H1 (cell line): Measurements from ENCODE around the gene AP4M1. TPM values are rescaled to one million over a fixed set of nuclear protein-coding genes. Genes with fewer than 3 reads are reported as not detected.

ENCODE experiments used
- EGR1 ChIP-seq: IDR thresholded peaks from 2 replicates; pipeline ENCODE4 v1.6.1; 2011; ENCODE audit warnings: low read depth, low read length, borderline replicate concordance
- KDM1A ChIP-seq: fragments of 200-600, 300-600 bp; sonication (generic); IDR thresholded peaks from 2 replicates; pipeline ENCODE4 v1.7.1; 2016; ENCODE audit warnings: mild to moderate bottlenecking, low read length, borderline replicate concordance
- NANOG ChIP-seq: IDR thresholded peaks from 2 replicates; pipeline ENCODE4 v1.6.1; 2011; ENCODE audit warnings: low read length, low read depth, mild to moderate bottlenecking, inconsistent platforms; ENCODE audit not compliant: insufficient read depth, poor library complexity, severe bottlenecking
- RBBP5 ChIP-seq: IDR thresholded peaks from 2 replicates; pipeline ENCODE4 v1.7.1; 2012; ENCODE audit warnings: low read depth, mild to moderate bottlenecking, inconsistent platforms, low read length, moderate library complexity, borderline replicate concordance
- TBP ChIP-seq: IDR thresholded peaks from 2 replicates; pipeline ENCODE4 v1.6.1; 2011; ENCODE audit warnings: low read depth, low read length, improper control_type of control experiment
- polyA plus RNA-seq, 7 experiments: library from polyadenylated mRNA; depleted of rRNA in 3 of 7; stranded (reverse) in 5 of 7; unstranded in 2 of 7; fragments of >200 nt in 5 of 7; fragments of 200-250 nt in 2 of 7; gene quantifications; 1 replicate in 5 of 7; 2 replicates in 1 of 7; 4 replicates in 1 of 7; pipeline versions ENCODE4 v1.2.1 to v1.2.3, GENCODE V29; 2011 to 2013; ENCODE audit warnings: missing spikeins in 2 of 7, mixed read lengths in 2 of 7
- total RNA-seq: library from RNA; stranded (reverse); fragmentation: NEBNext Ultra II Directional; extraction: Animal tissue kit (Norgen Biotek cat#: 25700); gene quantifications from 2 replicates; pipeline ENCODE4 v1.2.1, GENCODE V29; 2021
- TF ChIP-seq, protein P1 (sequence below): fragments of 300-600 bp; sonication (generic); IDR thresholded peaks from 2 replicates; pipeline ENCODE4 v1.7.1; 2012; ENCODE audit warnings: low read length, moderate library complexity, mild to moderate bottlenecking, inconsistent platforms; ENCODE audit not compliant: insufficient replicate concordance
- TF ChIP-seq, protein P2 (sequence below): IDR thresholded peaks from 2 replicates; pipeline ENCODE4 v1.6.1; 2011; ENCODE audit warnings: low read depth, mild to moderate bottlenecking, low read length; ENCODE audit not compliant: insufficient read depth
- TF ChIP-seq, protein P3 (sequence below): IDR thresholded peaks from 2 replicates; pipeline ENCODE4 v1.6.1; 2012; ENCODE audit warnings: low read length, inconsistent platforms

AP4M1 gene
- total and polyA plus RNA-seq, 2 of the 8 experiments (the other 6 are each of a cell fraction or from before 2014, with no cell fraction given) = 15.2 to 16.6 TPM

DNA sequence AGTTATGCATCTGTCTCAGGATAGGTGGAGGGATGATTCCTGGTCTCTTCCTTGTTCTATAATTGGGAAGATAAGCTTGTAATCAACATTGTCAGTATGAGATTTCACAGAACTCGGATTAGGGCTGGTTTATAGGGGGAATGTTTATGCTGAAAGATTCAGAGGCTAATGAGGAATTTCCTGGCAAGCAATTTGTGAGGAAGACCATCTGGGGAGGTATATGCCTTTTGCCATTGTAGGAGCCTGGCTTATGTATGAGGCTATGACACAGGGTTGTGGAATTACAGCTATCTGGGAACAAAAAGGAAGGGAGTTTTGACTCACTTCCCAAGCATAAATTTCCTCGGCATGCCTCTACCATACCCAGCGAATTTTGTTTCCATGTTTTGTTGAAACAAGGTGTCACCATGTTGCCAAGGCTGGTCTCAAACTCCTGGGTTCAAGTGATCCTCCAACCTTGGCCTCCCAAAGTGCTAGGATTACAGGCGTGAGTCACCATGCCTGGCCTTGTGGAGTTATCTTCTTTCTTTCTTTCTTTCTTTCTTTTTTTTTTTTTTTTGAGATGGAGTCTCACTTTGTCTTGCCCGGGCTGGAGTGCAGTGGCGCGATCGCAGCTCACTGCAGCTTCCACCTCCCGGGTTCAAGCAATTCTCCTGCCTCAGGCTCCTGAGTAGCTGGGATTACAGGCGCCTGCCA lies 14.2 kb upstream of the AP4M1 start (continued):
- TF ChIP-seq, protein P1, sequence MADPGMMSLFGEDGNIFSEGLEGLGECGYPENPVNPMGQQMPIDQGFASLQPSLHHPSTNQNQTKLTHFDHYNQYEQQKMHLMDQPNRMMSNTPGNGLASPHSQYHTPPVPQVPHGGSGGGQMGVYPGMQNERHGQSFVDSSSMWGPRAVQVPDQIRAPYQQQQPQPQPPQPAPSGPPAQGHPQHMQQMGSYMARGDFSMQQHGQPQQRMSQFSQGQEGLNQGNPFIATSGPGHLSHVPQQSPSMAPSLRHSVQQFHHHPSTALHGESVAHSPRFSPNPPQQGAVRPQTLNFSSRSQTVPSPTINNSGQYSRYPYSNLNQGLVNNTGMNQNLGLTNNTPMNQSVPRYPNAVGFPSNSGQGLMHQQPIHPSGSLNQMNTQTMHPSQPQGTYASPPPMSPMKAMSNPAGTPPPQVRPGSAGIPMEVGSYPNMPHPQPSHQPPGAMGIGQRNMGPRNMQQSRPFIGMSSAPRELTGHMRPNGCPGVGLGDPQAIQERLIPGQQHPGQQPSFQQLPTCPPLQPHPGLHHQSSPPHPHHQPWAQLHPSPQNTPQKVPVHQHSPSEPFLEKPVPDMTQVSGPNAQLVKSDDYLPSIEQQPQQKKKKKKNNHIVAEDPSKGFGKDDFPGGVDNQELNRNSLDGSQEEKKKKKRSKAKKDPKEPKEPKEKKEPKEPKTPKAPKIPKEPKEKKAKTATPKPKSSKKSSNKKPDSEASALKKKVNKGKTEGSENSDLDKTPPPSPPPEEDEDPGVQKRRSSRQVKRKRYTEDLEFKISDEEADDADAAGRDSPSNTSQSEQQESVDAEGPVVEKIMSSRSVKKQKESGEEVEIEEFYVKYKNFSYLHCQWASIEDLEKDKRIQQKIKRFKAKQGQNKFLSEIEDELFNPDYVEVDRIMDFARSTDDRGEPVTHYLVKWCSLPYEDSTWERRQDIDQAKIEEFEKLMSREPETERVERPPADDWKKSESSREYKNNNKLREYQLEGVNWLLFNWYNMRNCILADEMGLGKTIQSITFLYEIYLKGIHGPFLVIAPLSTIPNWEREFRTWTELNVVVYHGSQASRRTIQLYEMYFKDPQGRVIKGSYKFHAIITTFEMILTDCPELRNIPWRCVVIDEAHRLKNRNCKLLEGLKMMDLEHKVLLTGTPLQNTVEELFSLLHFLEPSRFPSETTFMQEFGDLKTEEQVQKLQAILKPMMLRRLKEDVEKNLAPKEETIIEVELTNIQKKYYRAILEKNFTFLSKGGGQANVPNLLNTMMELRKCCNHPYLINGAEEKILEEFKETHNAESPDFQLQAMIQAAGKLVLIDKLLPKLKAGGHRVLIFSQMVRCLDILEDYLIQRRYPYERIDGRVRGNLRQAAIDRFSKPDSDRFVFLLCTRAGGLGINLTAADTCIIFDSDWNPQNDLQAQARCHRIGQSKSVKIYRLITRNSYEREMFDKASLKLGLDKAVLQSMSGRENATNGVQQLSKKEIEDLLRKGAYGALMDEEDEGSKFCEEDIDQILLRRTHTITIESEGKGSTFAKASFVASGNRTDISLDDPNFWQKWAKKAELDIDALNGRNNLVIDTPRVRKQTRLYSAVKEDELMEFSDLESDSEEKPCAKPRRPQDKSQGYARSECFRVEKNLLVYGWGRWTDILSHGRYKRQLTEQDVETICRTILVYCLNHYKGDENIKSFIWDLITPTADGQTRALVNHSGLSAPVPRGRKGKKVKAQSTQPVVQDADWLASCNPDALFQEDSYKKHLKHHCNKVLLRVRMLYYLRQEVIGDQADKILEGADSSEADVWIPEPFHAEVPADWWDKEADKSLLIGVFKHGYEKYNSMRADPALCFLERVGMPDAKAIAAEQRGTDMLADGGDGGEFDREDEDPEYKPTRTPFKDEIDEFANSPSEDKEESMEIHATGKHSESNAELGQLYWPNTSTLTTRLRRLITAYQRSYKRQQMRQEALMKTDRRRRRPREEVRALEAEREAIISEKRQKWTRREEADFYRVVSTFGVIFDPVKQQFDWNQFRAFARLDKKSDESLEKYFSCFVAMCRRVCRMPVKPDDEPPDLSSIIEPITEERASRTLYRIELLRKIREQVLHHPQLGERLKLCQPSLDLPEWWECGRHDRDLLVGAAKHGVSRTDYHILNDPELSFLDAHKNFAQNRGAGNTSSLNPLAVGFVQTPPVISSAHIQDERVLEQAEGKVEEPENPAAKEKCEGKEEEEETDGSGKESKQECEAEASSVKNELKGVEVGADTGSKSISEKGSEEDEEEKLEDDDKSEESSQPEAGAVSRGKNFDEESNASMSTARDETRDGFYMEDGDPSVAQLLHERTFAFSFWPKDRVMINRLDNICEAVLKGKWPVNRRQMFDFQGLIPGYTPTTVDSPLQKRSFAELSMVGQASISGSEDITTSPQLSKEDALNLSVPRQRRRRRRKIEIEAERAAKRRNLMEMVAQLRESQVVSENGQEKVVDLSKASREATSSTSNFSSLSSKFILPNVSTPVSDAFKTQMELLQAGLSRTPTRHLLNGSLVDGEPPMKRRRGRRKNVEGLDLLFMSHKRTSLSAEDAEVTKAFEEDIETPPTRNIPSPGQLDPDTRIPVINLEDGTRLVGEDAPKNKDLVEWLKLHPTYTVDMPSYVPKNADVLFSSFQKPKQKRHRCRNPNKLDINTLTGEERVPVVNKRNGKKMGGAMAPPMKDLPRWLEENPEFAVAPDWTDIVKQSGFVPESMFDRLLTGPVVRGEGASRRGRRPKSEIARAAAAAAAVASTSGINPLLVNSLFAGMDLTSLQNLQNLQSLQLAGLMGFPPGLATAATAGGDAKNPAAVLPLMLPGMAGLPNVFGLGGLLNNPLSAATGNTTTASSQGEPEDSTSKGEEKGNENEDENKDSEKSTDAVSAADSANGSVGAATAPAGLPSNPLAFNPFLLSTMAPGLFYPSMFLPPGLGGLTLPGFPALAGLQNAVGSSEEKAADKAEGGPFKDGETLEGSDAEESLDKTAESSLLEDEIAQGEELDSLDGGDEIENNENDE = no peak
- TF ChIP-seq TBP = no peak
- TF ChIP-seq EGR1 = no peak
- TF ChIP-seq, protein P2, sequence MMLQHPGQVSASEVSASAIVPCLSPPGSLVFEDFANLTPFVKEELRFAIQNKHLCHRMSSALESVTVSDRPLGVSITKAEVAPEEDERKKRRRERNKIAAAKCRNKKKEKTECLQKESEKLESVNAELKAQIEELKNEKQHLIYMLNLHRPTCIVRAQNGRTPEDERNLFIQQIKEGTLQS = no peak
- TF ChIP-seq, protein P3, sequence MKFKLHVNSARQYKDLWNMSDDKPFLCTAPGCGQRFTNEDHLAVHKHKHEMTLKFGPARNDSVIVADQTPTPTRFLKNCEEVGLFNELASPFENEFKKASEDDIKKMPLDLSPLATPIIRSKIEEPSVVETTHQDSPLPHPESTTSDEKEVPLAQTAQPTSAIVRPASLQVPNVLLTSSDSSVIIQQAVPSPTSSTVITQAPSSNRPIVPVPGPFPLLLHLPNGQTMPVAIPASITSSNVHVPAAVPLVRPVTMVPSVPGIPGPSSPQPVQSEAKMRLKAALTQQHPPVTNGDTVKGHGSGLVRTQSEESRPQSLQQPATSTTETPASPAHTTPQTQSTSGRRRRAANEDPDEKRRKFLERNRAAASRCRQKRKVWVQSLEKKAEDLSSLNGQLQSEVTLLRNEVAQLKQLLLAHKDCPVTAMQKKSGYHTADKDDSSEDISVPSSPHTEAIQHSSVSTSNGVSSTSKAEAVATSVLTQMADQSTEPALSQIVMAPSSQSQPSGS = no peak
- TF ChIP-seq NANOG = no peak
- no peak for TF ChIP-seq RBBP5
- no peak for TF ChIP-seq KDM1A
